ENCODE data around the gene USP36. TPM values are rescaled to one million over a fixed set of nuclear protein-coding genes. Genes with fewer than 3 reads are reported as not detected.
"Not testable (repeated sequence)": the region's sequence is repeated elsewhere in the genome, so short reads cannot be mapped to it uniquely, and the experiment has no call there.

USP36 gene
- total RNA-seq, 4 donors from 2014 or later: 28.5 to 96.5 (median 63.5) TPM

GRCh38 chr17:78868391-78868790 lies 27.8 kb upstream of the USP36 start:
- DNase-seq: no peak
- peaks cover 3 to 12% (median 6%) of the 10 kb centered on the region in 4 donors for H3K4me1 ChIP-seq
- no peak for TF ChIP-seq CTCF (IDR thresholded peaks at IDR 0.05)
- WGBS, 2 donors (ENCODE audit: low coverage in 1 of 2): 70 to 72% methylated on average over 4 to 7 of the region's 7 CpGs
- no peaks in the 10 kb centered on the region for H3K9me3 ChIP-seq
- no peak overlapping the region for H3K4me3 ChIP-seq
- H3K27me3 ChIP-seq: no peaks in the 10 kb centered on the region
- intact Hi-C loops (cut with DNase I; ENCODE audit: low total_unique reads): no loop called here
- no peak overlapping the region for H3K27ac ChIP-seq
- no peaks in the 10 kb centered on the region for H3K36me3 ChIP-seq
- in situ Hi-C loops (cut with MboI; ENCODE audit: low pct_ligation_motif_present in 1 of 4, low pct_unique_long_range_greater_than_20kb in 1 of 4, low sequenced_read_pairs in 3 of 4): loop anchor here in 2 of 4 donors (5.0 to 10.0 kb wide), 2 partner anchors 104 to 106 kb away; partner anchors contain the start of gene LGALS3BP (in 1 of the 2)

GRCh38 chr17:78867046-78867445 lies 26.4 kb upstream of the USP36 start:
- not testable (repeated sequence) for DNase-seq
- in situ Hi-C loops (cut with MboI; ENCODE audit: low pct_ligation_motif_present in 1 of 4, low pct_unique_long_range_greater_than_20kb in 1 of 4, low sequenced_read_pairs in 3 of 4): loop anchor here in 2 of 4 donors (5.0 to 10.0 kb wide), 2 partner anchors 105 to 108 kb away; partner anchors contain the start of gene LGALS3BP (in 1 of the 2)
- WGBS, 2 donors (ENCODE audit: low coverage in 1 of 2): 64 to 67% methylated on average over 3 of the region's 3 CpGs

GRCh38 chr17:78865682-78866390 lies 25.2 kb upstream of the USP36 start:
- no peaks in the 10 kb centered on the region for H3K36me3 ChIP-seq
- in situ Hi-C loops (cut with MboI; ENCODE audit: low pct_ligation_motif_present in 1 of 4, low pct_unique_long_range_greater_than_20kb in 1 of 4, low sequenced_read_pairs in 3 of 4): loop anchor here in 2 of 4 donors (5.0 to 10.0 kb wide), 2 partner anchors 106 to 109 kb away; partner anchors contain the start of gene LGALS3BP (in 1 of the 2)
- TF ChIP-seq POLR2A (IDR thresholded peaks at IDR 0.05): no peak
- peak; percentile 87 to 92 (median 88) for TF ChIP-seq CTCF (IDR thresholded peaks at IDR 0.05)
- peak overlapping the region; percentile 31 to 60 (median 45) for H3K27ac ChIP-seq
- H3K4me1 ChIP-seq: peaks cover 3 to 27% (median 6%) of the 10 kb centered on the region in 4 donors
- H3K27me3 ChIP-seq: no peaks in the 10 kb centered on the region
- H3K4me3 ChIP-seq: no peak overlapping the region
- peak; percentile 87 for DNase-seq
- WGBS, 2 donors (ENCODE audit: low coverage in 1 of 2): 9 to 23% methylated on average over 8 to 19 of the region's 19 CpGs
- H3K9me3 ChIP-seq: no peaks in the 10 kb centered on the region
- intact Hi-C loops (cut with DNase I; ENCODE audit: low total_unique reads): loop anchor here (1.0 kb wide), 1 partner anchor 105 kb away; no protein-coding TSS in a partner anchor

More at GRCh38 chr17:78867046-78867445, 26.4 kb upstream of the USP36 start:
- H3K36me3 ChIP-seq; H3K4me3 ChIP-seq; H3K27me3 ChIP-seq; intact Hi-C loops (cut with DNase I; ENCODE audit: low total_unique reads); H3K9me3 ChIP-seq: not testable (repeated sequence)
- H3K27ac ChIP-seq: peak overlapping the region; percentile 1 to 54 (median 20)
- peaks cover 3 to 18% (median 6%) of the 10 kb centered on the region in 4 donors for H3K4me1 ChIP-seq

- no peak for TF ChIP-seq EP300 (IDR thresholded peaks at IDR 0.05; ENCODE audit: low read depth)
- no peak for TF ChIP-seq POLR2AphosphoS5 (IDR thresholded peaks at IDR 0.05)
- no peak for TF ChIP-seq POLR2A (IDR thresholded peaks at IDR 0.05)
- TF ChIP-seq CTCF (IDR thresholded peaks at IDR 0.05): no peak
- Histone ChIP-seq H3K27ac (no peak overlapping the region), H3K9me3 (no peaks in the 10 kb centered on the region), H3K4me1 (peaks cover 3 to 27% (median 6%) of the 10 kb centered on the region in 4 donors), H3K4me3 (no peak overlapping the region), H3K27me3 (no peaks in the 10 kb centered on the region), H3K36me3 (no peaks in the 10 kb centered on the region)
- in situ Hi-C loops (cut with MboI; ENCODE audit: low pct_ligation_motif_present in 1 of 4, low pct_unique_long_range_greater_than_20kb in 1 of 4, low sequenced_read_pairs in 3 of 4): loop anchor here in 3 of 4 donors (5.0 to 10.0 kb wide), 3 partner anchors 93 to 111 kb away; partner anchors contain the start of gene LGALS3BP (in 1 of the 3)
- DNase-seq: no peak
- intact Hi-C loops (cut with DNase I; ENCODE audit: low total_unique reads): no loop called here
- WGBS, 2 donors (ENCODE audit: low coverage in 1 of 2): 43 to 57% methylated on average over 1 of the region's 1 CpG
Measured at GRCh38 chr17:78864117-78864516, 23.5 kb upstream of the USP36 start.
